Activated naive CD4-positive, alpha-beta T cell treated with Interleukin-2 at 50 U/mL for 16 hours (primary cell): Measurements from ENCODE around the gene BCL10.

Experiments
- DNase-seq: peaks from one replicate; pipeline ENCODE4 v3.0.0-alpha.2; 2020

Gene BCL10

GRCh38 chr1:85219853-85220610 is 56.4 kb downstream of the BCL10 start:
- DNase-seq = no peak

DNA sequence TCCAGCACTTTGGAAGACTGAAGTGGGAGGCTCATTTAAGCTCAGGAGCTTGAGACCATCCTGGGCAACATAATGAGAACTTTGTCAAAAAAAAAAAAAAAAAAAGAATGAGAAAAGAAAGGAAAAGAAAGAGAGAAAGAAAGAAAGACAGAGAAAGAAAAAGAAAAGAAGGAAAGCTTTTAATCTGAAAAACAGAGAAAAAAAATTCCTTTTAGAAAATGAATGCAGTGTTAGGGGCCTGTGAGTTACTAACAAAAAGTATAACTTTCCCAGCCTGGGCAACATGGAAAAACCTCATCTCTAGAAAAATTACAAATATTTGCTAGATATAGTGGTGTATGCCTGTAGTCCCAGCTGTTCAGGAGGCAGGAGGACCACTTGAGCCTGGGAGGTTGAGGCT is 59.7 kb downstream of the BCL10 start:
- no peak for DNase-seq
